OCI-LY3 (cell line): ENCODE measurements around the gene GRAMD2B.

Source experiments
- H2AFZ ChIP-seq: fragments of 200-600, 300-600 bp; shearing (Covaris generic); 2 replicates; pipeline ENCODE4 v1.6.0; 2014; ENCODE audit warnings: antibody characterized with exemption, low read depth, low read length
- H3K27ac ChIP-seq: fragments of 200-600, 300-600 bp; sonication (generic); 2 replicates; pipeline ENCODE4 v1.5.1; 2014; ENCODE audit warnings: mild to moderate bottlenecking, low read length, moderate library complexity, mixed read lengths
- H3K27me3 ChIP-seq: fragments of 200-600, 300-600 bp; sonication (generic); 2 replicates; pipeline ENCODE4 v1.6.1; 2014; ENCODE audit warnings: low read depth, low read length, mixed read lengths
- H3K36me3 ChIP-seq: fragments of 200-600, 300-600 bp; sonication (generic); replicated peaks from 2 replicates; pipeline ENCODE3; 2014; ENCODE audit warnings: low read depth, low read length, mixed read lengths
- H3K4me1 ChIP-seq: fragments of 300-600, 200-600 bp; sonication (generic); 2 replicates; pipeline ENCODE4 v1.6.1; 2014; ENCODE audit warnings: low read length, mixed read lengths
- H3K4me2 ChIP-seq: fragments of 200-600, 300-600 bp; sonication (generic); 2 replicates; pipeline ENCODE4 v1.6.1; 2014; ENCODE audit warnings: low read length, mixed read lengths
- H3K4me3 ChIP-seq: fragments of 300-600, 200-600 bp; sonication (generic); 2 replicates; pipeline ENCODE4 v1.5.1; 2014; ENCODE audit warnings: antibody characterized with exemption, mild to moderate bottlenecking, low read length, moderate library complexity
- H3K79me2 ChIP-seq: fragments of 300-600, 200-600 bp; shearing (Covaris generic); 2 replicates; pipeline ENCODE4 v1.6.1; 2014; ENCODE audit warnings: mild to moderate bottlenecking, low read length, mixed read lengths
- H3K9ac ChIP-seq: fragments of 300-600, 200-600 bp; shearing (Covaris generic); 2 replicates; pipeline ENCODE4 v1.6.0; 2014; ENCODE audit warnings: mild to moderate bottlenecking, low read length, moderate library complexity
- H3K9me3 ChIP-seq: fragments of 200-600, 300-600 bp; shearing (Covaris generic); 2 replicates; pipeline ENCODE4 v1.6.1; 2014; ENCODE audit warnings: low read length, mixed read lengths; ENCODE audit not compliant: insufficient read depth
- H4K20me1 ChIP-seq: fragments of 200-600, 300-600 bp; sonication (generic); 2 replicates; pipeline ENCODE4 v1.6.1; 2016; ENCODE audit warnings: low read length, mixed read lengths; ENCODE audit not compliant: insufficient read depth
- CTCF ChIP-seq: fragments of 200-600, 300-600 bp; sonication (generic); IDR thresholded peaks from 2 replicates; pipeline ENCODE4 v1.5.1; 2014; ENCODE audit warnings: antibody characterized with exemption, low read length, low read depth
- EZH2phosphoT487 ChIP-seq: fragments of 200-600 bp; shearing (Covaris generic); IDR thresholded peaks from 2 replicates; pipeline ENCODE4 v1.6.1; 2018; ENCODE audit warnings: antibody characterized with exemption, mixed run types, low read depth

Gene GRAMD2B

GRCh38 chr5:126519637-126520592, 96.7 kb downstream of the GRAMD2B start:
- no peaks in the 10 kb centered on the region for H3K4me1 ChIP-seq
- TF ChIP-seq CTCF: no peak
- no peak overlapping the region for H3K9ac ChIP-seq
- H3K27ac ChIP-seq: no peak overlapping the region
- no peak overlapping the region for H3K4me2 ChIP-seq
- no peak overlapping the region for H3K4me3 ChIP-seq
- no peaks in the 10 kb centered on the region for H4K20me1 ChIP-seq
- no peaks in the 10 kb centered on the region for H3K36me3 ChIP-seq
- no peaks in the 10 kb centered on the region for H3K9me3 ChIP-seq
- no peaks in the 10 kb centered on the region for H3K27me3 ChIP-seq
- H2AFZ ChIP-seq: no peak overlapping the region; the same call in 1 of the 2 replicates
- H3K79me2 ChIP-seq: no peaks in the 10 kb centered on the region

- no peaks in the 10 kb centered on the region for H4K20me1 ChIP-seq
- TF ChIP-seq CTCF (no peak), EZH2phosphoT487 (no peak)
- no peaks in the 10 kb centered on the region for H3K27me3 ChIP-seq
- H3K9ac ChIP-seq: no peak overlapping the region
- H2AFZ ChIP-seq: no peak overlapping the region
- no peak overlapping the region for H3K4me2 ChIP-seq
- no peak overlapping the region for H3K27ac ChIP-seq
- no peaks in the 10 kb centered on the region for H3K4me1 ChIP-seq
- H3K9me3 ChIP-seq: no peaks in the 10 kb centered on the region
- H3K4me3 ChIP-seq: no peak overlapping the region
- no peaks in the 10 kb centered on the region for H3K79me2 ChIP-seq
- H3K36me3 ChIP-seq: no peaks in the 10 kb centered on the region
These were observed 97.4 kb downstream of the GRAMD2B start for GRCh38 chr5:126520593-126520953.

GRCh38 chr5:126521130-126521529, 97.9 kb downstream of the GRAMD2B start:
- TF ChIP-seq CTCF: no peak
- no peak for TF ChIP-seq EZH2phosphoT487
- no peaks in the 10 kb centered on the region for H3K36me3 ChIP-seq
- no peak overlapping the region for H3K4me3 ChIP-seq
- no peak overlapping the region for H3K9ac ChIP-seq
- H3K9me3 ChIP-seq: no peaks in the 10 kb centered on the region
- H3K27ac ChIP-seq: no peak overlapping the region
- H3K79me2 ChIP-seq: no peaks in the 10 kb centered on the region
- H2AFZ ChIP-seq: no peak overlapping the region
- H3K4me2 ChIP-seq: no peak overlapping the region
- H3K4me1 ChIP-seq: no peaks in the 10 kb centered on the region
- H3K27me3 ChIP-seq: no peaks in the 10 kb centered on the region
- no peaks in the 10 kb centered on the region for H4K20me1 ChIP-seq

GRCh38 chr5:126523818-126524510, 100.8 kb downstream of the GRAMD2B start:
- Histone ChIP-seq H3K27ac (no peak overlapping the region), H3K36me3 (no peaks in the 10 kb centered on the region), H3K9me3 (no peaks in the 10 kb centered on the region), H3K4me2 (no peak overlapping the region), H2AFZ (no peak overlapping the region), H4K20me1 (no peaks in the 10 kb centered on the region), H3K79me2 (no peaks in the 10 kb centered on the region), H3K4me3 (no peak overlapping the region), H3K4me1 (no peaks in the 10 kb centered on the region), H3K9ac (no peak overlapping the region), H3K27me3 (no peaks in the 10 kb centered on the region)
- TF ChIP-seq EZH2phosphoT487 (no peak), CTCF (no peak)
